Activated CD4-positive, alpha-beta T cell treated with anti-CD3 and anti-CD28 coated beads, Interleukin-2, Interleukin-6, amounts not matched to agents 100 ng/mL and 50 ng/mL, durations not matched to agents 16 hours and 8 hours (primary cell): Measurements from ENCODE around the gene ERICH6B.

Source experiments
- DNase-seq: peaks from one replicate; pipeline ENCODE4 v3.0.0-alpha.2; 2020

ERICH6B gene

DNA sequence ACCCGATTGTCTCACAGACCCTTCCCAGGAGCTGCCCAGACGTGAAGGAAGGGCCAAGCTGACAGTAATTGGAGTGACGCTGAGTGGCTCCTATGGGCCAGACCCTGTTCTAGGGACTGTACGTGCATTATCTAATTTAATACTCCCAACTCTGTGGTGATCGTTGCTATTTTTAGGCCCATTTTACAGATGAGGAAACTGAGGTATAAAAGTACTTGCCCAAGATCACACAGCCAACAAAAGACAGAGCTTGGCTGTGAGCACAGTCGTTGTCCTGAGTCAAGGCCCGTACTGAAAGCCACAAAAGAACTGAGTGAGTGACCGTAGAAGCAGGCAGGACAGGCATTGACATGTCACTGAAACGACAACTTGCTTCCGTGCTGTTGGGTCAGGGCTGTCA lies 74.7 kb downstream of the ERICH6B start:
- no peak for DNase-seq

- no peak for DNase-seq
Observed at GRCh38 chr13:45540195-45540594, 75.3 kb downstream of the ERICH6B start.

- no peak for DNase-seq
Observed at GRCh38 chr13:45538382-45538781, 77.2 kb downstream of the ERICH6B start.

GRCh38 chr13:45537516-45537915 lies 78.0 kb downstream of the ERICH6B start:
- DNase-seq = no peak

GRCh38 chr13:45536224-45536623 lies 79.3 kb downstream of the ERICH6B start:
- no peak for DNase-seq

DNA sequence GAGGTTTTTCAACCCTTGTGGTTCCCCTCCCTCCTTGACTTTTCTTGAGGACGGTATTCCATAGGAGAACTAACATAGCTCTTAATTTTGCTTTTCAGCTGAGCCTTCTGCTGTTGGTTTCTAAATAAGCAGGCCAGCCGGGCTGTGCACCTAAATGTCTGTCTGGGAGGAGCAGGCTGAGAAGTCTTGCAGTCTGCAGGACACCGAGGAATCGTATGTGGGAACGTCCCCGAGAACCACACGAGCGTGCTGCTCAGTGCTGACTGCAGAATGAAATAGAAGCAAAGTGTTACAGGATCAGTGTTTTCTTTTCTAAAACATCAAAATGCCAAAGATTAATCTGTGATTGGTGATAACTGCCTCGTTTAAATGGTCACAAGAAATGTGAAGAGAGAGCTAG lies 80.9 kb downstream of the ERICH6B start:
- no peak for DNase-seq

DNA sequence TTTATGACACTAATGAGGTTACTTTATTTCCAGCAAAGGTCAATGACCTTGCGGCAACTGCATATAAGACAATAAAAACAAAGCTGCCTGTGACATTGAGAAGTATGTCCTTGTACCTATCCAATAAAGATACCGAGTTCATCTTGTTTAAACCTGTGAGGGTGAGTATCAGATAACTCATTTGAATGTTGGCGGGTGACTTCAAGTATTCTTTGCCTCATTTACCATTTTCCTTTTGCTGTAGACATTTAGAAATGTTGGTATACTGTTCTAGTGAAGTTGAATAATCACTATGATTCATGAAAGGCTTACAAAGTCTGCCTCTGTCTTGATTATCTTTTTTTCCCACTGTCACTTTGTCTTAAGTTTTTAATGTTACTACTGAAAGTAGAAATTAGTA lies 85.8 kb downstream of the ERICH6B start:
- no peak for DNase-seq

DNA sequence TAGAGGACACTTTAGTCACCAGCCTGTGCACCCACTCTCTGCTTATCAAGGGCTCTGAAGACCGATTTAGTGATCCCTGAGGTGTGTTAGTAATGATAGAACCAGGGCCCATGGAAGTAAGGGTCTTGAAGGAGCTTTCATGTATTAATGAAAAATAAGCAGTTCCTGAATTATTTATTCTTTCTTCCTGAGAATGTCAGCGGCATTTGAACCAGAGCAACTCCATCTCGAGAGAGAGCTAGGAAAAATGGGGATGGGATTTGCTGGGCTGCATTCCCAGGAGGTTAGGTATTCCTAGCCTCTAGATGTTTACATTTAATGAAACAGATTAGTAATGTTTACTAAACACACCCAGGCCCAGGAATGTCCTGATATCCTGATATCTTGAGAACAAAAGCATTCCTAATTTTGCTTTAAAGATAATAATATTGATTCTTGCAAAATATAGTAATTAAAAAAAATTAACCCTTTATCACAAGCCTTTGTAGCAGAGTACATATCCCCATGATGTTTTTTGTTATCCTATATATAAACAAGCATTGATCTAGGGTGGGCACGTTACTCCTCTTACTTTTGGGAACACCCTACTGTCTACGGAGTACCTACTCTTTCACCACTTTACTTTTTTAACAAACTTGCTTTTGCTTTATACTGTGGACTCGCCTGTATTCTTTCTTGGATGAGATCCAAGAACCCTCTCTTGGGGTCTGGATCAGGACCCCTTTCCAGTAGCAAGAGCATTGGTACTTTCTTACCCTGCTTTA lies 87.7 kb downstream of the ERICH6B start:
- DNase-seq = no peak

GRCh38 chr13:45522571-45522970 lies 93.0 kb downstream of the ERICH6B start:
- no peak for DNase-seq

GRCh38 chr13:45521297-45521696 lies 94.2 kb downstream of the ERICH6B start:
- no peak for DNase-seq

GRCh38 chr13:45519493-45519892 lies 96.0 kb downstream of the ERICH6B start:
- peak; percentile 34 for DNase-seq

DNA sequence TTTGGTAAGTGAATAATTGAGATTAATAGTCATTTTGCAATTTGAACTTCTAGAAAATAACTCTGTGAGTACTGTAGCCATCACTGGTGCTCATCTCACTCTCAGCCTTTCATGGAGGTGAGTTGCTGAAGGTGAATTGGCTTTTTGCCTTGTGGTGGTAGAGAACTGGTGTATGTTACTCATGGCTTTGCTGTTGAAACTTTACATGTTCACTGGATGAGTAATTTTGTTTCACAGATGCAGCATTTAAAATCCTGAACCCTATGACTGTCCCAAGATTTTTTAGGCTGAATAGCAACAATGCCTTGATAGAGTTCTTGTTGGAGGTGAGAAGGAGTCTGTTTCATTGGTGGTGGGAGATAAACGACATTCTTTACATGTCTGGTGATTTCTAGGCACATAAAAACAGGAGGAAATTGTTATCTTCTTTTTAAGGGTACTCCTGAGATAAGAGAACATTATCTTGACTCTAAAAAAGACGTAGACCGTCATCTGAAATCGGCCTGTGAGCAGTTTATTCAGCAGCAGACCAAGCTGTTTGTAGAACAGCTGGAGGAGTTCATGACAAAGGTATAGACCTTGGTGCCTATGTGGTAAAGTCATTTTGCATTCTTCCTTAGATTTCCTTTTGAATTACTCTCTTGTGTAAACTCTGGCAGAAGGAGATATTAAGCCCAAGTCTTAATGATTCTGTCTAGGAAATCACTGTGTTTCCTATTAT lies 96.9 kb downstream of the ERICH6B start:
- peak; percentile 59 for DNase-seq

DNA sequence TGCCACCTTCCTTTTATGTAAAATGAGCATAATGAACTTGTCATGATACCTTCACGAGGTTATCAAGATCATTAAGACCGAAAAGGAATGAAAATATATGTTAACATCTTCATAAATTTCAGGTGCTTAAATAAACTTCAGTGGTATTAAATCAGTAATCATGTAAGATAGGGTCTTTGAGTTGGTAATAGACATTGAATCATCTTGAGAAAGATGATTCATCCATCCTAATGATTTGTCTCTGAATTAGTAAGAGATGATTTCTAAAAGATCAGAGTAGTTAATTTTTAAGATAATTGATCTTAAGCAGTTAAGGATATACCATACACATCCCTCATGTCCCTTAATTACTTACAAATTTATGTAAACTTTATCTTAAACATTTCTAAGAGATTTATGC lies 98.8 kb downstream of the ERICH6B start:
- no peak for DNase-seq

GRCh38 chr13:45512098-45512496 lies 103.4 kb downstream of the ERICH6B start:
- DNase-seq = no peak

DNA sequence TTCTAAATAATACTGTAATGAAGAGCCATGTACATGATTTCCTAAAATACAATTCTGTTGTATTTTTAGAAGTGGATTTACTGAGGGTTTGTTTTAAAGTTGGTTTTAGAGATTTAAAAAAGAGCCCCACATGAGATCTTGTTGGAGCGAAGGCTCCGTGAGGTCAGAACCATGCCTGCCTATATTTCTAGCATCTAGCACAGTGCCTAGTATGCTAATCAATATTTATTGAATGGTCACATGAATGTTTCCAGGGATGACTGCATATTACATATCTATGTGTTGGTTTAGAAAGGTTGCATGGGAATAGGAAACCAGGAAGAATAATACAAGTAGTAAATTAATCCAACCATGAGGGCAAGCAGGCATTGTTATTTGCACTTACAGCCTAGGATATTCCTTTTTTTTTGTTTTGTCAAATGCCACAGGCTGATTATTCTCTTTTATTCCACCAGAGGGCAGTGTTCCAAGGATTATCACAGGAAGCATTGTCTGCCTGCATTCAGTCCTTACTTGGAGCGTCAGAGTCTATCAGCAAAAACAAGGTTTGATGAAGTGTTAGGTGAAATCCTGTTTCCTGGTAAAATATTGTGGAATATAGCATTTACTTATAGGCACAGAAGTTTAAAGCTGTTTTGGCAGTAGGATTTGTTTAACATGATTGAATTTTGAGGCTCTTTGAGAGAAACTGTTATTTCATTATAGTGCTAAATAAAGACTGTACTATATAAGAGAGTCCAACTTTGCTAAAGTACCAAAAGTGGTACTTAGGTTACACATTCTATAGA lies 104.0 kb downstream of the ERICH6B start:
- DNase-seq = peak; percentile 74

DNA sequence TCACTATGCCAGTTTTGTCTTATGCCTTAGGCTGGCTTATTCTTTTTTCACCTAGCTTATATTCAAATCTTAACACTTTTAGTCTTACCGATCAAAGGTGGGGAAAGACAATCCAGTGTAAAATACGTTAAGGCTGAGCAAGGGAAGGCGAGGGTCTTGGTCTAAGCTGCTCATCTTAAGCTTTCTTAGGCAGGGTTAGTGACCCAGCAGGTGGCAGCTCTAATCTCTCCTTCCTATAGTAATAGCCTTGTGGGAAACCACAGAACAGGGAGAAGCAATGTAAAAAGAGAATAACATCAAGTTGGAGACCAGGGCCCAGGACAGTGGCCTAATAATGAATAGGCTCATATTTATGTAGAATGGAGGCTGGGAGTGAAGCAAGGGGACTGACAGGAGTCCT lies 104.9 kb downstream of the ERICH6B start:
- no peak for DNase-seq

DNA sequence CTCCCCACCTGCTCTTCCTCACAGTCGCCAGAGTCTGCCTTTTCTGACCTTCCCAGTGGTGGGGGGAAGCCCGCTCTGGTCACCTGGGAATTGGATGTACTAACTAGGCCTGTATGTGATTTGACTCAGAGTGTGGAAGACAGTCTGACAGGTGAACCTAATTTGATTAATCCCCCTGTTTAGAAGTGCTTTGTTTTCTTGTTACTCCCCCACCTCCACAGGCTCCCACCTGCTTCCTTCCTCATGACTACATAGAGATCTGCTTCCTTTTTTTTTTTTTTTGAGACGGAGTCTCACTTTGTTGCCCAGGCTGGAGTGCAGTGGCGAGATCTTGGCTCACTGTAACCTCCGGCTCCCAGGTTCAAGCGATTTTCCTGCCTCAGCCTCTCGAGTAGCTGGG lies 106.8 kb downstream of the ERICH6B start:
- DNase-seq = no peak

DNA sequence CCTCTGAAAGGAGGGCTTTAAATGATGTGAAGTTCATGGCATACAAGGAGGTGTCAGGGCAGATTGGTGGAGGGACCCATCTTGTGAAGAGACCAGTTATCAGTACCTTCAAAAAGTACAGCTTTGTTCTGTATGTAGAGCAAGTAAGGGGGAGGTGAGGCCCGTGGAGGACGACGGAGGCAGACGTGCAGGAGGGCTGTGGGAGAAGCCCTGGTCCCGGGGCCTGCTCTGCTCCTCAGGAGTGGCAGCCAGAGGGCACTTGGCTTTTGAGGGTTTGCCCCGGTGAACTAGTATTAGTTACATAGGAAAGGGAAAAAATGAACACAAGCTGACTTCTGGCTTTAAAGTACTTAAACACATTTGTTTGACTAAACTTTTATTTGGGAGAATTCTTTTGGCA lies 108.7 kb downstream of the ERICH6B start:
- no peak for DNase-seq

- DNase-seq = no peak
Observed at GRCh38 chr13:45503658-45504057, 111.9 kb downstream of the ERICH6B start.

GRCh38 chr13:45501175-45501526 lies 114.4 kb downstream of the ERICH6B start:
- no peak for DNase-seq

DNA sequence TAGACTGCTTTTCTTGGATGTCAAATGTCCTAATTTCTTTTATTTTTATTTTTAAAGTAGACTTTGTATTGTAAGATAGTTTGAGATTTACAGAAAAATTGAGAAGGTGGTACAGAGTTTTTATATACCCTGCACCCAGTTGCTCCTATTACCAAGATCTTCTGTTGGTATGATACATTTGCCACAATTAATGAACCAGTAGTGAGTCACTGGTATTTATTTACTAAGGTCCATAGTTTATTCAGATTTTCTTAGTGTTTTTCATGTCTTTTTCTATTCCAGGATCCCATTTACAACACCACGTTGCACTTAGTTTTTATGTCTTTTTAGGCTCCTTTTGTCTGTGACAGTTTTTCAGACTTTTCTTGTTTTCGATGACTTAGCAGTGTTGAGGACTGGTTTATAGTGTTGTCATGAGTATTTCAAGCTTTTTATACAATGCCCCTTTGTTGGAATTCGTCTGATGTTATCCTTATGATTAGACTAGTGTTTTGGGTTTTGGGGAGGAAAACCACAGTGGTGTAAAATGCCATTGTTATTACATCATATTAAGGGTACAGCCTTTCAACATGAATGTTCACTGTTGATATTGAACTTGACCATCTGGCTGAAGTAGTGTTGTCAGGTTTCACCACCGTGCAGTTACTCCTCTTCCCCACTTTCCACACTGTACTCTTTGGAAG lies 114.9 kb downstream of the ERICH6B start:
- no peak for DNase-seq

- no peak for DNase-seq
Observed at GRCh38 chr13:45496942-45497341, 118.6 kb downstream of the ERICH6B start.

DNA sequence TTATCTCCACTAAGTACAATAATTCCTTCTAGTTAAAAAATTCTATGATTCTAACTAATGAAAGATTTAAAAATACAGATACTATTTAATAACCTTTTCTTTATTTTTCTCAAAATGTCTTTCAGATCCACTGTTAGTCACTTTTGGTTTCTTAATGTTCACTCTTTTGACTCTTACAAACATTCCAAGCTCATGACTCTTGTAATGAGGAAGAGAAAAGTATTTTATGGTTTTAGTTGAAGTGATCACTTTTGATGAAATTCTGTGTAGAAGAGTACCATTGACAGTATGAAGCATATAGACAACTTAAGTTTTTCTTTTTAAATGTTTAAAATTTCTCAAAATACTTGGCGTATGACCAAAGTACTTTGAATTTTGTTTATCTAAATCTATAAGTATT lies 123.0 kb downstream of the ERICH6B start:
- DNase-seq = no peak
